ENCODE data around the gene RAB31.

DNA sequence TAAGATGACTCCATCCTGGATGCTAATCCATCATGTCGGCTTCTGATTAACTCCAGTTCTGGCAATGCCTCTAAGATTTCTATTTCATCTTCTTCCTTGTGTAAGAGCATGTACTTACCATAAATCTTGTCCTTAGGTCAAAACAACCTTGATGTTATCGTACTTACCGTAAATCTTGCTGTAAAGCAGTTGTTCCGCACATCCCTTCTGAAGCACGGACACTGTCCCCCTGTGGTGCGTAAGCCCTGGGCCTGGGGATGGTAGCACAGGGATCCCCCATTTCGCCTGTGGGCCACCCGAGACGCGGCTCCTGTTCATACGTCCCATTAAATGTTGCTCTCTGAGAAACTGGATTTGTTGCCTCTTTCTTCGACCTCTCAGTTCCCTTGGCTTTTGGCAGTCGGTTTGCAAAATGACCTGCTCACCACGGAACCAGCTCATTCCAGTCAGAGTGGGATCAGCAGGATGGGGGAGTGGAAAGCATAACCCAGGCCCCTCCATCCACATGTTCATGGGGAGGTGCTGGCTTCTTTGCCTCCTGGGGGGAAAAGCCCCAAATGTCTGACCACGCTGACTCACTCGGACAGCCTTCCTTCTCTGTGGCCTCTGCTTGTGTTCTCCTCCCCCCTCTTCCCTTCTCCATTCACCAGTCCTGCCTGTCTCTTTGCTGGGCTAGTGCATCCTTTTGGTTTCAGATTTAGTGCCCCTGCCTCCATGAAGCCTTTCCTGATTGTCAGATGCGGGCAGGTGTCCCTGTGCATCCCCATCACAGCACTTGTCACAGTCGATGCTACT lies 49.9 kb downstream of the RAB31 start:
- TF ChIP-seq, protein P1, sequence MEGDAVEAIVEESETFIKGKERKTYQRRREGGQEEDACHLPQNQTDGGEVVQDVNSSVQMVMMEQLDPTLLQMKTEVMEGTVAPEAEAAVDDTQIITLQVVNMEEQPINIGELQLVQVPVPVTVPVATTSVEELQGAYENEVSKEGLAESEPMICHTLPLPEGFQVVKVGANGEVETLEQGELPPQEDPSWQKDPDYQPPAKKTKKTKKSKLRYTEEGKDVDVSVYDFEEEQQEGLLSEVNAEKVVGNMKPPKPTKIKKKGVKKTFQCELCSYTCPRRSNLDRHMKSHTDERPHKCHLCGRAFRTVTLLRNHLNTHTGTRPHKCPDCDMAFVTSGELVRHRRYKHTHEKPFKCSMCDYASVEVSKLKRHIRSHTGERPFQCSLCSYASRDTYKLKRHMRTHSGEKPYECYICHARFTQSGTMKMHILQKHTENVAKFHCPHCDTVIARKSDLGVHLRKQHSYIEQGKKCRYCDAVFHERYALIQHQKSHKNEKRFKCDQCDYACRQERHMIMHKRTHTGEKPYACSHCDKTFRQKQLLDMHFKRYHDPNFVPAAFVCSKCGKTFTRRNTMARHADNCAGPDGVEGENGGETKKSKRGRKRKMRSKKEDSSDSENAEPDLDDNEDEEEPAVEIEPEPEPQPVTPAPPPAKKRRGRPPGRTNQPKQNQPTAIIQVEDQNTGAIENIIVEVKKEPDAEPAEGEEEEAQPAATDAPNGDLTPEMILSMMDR (IDR thresholded peaks at IDR 0.05): no peak
- TF ChIP-seq POLR2A (IDR thresholded peaks at IDR 0.05) (no peak), POLR2AphosphoS5 (IDR thresholded peaks at IDR 0.05) (no peak), EP300 (IDR thresholded peaks at IDR 0.05) (no peak)

Measured in upper lobe of left lung (tissue), 4 donors.